NCI-H345 (cell line): ENCODE results near the gene MED9.
A peak's percentile ranks its signal among the peaks of the same experiment; 100 is the strongest.

ENCODE experiments used
- DNase-seq: peaks from one replicate; lab custom pipeline; 2025; lab: John Stamatoyannopoulos, UW

Gene MED9

DNA sequence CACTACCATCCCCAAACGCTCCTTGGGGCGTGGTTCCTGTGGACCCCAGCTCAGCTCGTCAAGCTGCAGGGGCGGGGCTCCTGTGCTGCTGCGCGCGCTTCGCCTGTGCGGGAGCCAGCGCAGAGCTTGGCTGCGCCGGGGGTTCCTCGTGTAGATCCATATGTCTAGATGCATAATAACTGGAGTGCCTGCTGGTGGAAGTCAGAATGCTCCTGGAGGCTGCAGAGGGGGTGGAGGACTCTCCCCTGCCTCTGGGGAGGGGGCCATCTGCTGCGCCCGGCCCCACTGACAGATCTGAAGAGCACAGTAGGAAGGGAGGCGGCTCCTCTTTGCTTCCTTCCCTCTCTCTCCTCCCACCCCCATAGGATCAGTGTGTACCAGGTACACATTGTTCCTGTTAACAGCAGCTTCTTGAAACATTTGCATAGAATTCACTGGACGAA, 14.8 kb downstream of the MED9 start:
- no peak for DNase-seq

DNA sequence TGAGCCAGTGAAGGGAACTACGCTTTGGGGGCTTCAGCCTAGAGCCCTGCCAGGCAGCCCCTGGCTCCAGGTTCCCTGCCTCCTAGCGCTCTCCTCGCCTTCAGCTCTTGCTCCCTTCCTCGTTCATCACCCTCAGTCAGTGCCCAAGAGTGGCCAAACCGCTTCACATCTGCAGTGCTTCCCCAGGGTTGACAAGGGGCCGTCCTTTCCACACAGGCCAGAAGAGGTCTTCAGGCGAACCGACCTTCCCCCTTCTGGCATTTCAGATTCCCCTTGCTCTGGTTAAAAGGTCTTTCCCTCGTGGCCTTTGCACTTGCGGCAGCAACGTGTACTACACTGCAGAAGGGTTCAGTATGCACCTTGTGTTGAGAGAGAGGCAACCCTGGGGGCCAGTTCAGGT, 15.3 kb downstream of the MED9 start:
- DNase-seq, result no peak

DNA sequence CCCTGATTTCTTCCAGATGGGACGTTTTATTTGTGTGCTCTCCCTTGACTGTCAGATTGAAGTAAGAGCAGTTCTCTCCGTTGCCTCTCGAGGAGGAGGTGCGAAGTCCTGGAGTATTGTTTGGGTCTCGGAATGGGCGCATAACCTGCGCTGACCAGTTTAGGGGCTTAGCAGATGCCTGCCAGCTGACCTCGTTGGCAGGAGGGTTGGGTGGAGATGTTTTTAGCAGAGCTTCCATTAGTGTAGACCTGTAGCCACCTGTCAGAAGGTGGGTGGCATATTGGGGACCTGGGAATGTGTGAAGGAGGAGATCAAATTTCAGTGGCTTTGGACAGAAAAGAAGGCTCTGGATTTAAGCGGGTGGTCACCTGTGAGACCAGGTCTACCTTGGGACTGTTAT, 15.8 kb downstream of the MED9 start:
- DNase-seq, result no peak

DNA sequence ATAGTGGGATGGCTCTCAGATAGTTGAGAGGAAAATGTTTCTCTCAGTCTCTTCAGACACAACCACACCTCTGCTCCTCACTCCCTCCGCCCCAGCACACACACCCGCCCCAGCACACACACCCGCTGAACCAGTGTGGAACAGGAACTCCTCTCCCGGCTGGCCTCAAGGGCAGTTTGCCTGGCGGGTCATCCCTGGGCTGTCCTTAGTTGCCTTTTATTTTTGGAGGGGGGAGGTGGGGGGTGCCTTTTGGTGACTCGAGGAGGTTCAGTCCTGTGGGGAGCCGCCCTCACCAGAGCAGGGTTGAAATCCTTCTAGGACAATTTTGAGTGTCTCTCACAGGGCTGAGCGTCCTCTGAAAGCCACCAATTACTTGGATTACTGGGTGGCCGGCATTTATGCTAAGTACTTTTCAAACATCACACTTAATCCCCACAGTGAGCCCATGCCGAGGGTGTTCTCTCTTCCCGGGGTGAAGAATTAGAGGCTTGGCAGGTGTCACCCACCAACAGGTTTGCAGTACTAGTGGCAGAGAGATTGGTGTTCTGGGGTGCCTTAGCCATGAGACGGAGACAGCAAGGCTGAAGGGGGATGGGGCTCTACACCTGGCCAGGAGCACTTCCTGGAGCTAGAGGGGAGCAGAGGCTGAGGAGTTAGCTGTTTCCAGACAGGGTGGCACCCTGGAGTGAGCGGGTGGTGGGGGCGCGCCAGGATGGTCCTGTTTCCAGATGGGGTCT, 16.6 kb downstream of the MED9 start:
- no peak for DNase-seq

DNA sequence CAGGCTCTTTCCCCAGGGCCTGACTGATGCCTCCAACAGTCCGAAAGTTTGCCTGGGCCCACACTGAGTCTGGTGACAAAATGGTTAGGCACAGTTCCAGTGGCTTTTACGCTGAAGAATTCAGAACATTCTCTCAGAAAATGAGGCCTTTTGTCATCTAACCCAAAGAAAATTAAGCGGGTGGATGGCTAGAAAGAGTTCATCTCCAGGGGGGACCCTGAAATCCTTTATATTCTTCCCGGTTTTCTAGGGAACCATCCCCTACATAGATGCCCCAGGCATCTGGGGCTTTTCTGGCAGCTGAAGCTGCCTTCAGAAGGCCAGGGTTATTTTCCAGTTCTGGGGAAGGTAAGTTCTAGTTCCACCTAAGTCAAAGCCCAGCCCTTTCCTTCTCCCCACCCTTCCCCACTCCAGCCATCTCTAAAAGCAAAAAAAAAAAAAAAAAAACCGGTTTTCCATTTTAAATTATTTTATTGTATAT, 17.2 kb downstream of the MED9 start:
- no peak for DNase-seq

DNA sequence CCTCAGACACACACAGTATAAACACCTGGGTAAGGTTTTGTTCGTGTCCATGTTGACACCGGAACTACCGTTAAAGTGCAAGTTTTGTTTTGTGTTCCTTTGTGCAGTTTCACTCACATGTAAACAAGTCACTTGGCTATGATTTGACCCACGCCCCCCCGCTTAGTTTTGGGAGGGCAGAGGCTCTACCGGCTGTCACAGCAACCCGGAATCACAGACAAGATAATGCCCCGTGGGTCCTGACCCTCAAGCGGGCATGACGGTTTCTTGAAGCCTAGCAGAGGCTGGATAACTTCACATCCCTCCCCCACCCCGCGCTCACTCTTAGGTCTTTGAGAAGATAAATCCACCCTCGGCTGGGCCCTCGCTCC, 17.7 kb downstream of the MED9 start:
- DNase-seq, result no peak

DNA sequence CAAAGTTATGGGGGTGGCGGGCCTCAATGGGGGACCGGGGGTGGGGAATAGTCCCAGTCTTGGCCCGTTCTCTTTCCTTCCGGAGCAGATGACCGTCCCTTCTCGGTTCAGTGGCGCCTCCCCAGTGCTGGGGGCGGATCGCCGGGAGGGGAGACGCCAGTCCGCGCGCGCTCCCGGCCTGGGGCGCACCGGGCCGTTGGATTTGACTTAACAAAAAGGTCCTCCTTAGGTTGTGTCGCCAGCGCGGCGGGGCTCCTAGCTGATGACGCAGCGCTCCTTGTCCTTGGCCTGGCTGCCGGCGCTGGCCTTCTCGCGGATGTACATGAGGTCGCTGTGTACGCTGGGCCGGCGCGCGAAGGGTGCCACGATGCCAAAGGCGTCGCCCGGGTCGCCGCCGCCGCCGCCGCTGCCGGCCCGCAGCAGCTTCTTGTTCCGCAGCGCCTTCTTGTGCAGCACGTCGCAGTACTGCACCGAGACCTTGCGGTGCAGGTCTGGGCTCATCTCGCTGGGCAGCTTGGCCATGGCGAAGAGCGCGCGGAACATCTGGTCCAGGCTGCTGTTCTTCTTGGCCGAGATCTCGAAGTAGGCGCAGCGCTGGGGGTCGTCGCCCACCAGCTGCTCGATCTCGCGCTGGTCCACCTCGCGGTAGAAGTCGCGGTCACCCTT, 18.2 kb downstream of the MED9 start:
- no peak for DNase-seq

DNA sequence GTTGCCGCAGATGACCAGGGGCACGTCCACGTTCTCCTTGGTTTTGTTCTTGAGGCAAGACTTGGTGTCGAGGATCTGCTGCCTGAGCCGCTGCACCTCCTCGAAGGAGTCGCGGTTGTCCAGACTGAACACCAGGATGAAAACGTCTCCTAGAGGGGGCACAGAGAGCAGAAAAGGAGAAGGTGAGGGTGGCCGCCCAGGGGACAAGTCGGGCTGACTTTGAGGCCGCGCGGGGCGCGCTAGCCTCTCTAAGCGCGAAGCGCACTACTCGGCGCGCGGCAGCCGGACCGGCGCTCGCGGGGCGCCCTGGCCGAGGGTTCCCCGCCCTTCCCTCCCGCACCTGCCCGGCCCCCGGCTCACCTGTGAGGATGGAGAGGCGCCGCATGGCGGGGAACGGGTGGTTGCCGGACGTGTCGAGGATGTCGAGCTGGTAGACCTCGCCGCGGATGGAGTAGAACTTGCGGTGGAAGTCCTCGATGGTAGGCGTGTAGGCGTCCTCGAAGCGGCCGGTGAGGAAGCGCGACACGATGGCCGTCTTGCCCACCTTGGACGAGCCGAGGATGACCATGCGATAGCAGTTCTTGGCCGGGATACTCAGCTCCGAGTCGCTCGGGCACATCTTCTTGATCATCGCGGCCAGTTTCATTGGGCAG, 18.9 kb downstream of the MED9 start:
- DNase-seq, result no peak

DNA sequence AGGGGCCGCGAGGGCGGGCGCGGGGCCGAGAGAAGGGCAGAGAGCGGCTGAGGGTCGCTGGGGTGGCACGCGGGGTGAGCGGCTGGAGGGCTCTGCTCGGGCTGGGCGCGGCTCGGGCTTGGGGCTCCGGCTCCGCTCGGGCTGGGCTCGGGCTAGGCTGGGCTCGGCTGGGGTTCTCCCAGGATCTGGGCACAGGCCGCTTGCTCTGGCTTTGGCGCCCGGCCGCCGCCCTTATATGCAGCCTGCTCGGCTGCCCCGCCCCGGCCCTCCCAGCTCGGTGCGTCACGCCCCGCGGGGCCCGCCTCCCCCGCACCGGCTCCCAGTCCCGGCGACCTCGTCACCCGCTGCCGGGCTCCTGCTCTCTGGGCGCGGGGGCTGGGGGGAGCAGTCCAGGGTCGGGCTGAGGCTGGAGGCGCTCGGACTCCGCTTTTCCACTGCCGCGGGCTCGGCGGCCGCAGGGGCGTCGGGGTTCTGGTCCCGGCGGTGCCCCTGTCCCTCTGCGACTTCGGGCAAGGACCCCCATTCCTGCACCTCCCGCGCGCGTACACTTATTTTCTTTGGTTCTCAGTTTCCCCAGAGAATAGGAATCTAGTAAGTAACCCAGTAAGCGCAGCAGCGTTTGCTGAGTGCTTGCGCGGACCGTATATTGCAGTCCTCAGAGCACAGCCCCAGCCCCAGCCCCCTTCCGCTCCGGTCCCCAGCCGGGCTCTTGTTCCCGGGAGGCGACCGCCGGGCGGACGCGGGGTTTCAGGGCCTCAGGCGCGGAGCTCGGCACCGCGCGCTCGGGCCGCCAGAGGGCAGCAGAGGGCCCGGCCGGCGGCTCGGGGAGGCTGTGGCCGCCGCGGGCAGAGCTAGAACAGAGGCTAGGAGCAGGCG, 19.6 kb downstream of the MED9 start, which contains the start of gene RASD1:
Gene RASD1, minus strand, starts transcription at position 207 of the 876 bp plus-strand sequence. CDS start 214 bp downstream, outside the sequence.
- peak; percentile 73 for DNase-seq

DNA sequence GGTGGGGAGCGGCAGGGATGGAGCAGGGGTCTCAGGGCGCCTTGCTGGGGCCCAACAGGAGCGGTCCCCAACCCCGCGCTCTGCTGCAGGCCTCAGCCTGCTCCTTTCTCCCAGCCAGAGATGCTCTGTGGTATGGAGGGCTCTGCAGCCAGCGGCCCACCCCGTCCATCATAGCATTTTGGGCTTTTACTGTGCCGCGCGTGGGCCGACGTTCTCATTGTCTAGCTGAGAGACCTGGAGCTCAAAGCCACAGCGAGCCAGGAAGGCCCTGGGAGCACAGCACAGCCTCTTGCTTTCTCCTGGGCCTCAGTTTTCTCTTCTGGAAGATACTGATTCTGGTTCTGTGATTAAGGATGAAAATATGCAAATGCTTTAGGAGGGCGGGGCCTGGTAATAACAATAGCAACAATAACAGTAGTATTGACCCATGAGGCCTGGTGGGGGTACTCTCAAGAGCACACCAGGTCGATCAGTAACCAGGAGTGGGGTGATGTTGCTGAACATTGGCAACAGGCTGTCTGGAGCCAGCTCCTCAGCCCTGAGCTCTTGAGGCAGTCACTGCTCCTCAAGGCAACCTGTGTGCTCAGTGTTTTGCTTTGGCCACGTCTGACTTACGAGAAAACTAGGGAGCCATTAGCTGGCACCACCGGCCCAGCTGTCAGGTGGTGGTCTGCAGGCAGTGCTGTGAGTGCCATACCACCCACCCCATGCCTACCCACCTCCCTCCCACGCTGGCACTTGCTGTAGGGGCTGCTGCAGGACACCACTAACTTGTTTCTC, 20.5 kb downstream of the MED9 start:
- DNase-seq, result no peak

DNA sequence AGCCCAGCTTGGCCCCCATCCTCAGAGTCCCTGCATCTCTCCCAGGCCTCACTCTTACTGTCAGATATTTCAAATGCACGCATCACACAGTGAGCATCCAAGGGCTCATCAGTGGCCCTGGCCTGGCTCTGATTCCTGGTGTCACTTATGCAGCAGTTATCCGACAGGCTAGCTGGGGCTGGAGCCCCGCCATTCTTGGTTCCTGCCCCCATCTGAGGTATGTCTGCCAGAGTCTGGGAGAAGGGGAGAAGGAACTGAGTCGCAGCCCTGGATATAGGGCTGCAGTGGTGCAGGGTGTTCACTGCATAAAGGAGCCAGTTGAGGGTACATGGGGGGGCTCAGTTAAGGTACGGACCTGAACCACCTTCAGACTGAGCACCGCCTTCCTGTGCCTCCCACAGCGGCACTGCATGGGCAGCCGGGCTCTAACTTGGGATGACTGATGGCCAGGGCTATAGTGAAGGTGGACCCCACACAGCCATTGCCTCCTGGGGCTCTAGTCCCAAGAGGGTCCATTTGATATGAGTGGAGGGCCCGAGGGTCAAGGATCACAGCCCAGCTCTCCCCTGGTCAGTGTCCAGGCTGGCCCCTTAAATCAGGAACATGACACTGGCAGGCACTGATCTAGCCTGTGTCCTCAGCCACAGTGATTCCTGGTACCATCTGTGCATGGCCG, 21.2 kb downstream of the MED9 start:
- no peak for DNase-seq

DNA sequence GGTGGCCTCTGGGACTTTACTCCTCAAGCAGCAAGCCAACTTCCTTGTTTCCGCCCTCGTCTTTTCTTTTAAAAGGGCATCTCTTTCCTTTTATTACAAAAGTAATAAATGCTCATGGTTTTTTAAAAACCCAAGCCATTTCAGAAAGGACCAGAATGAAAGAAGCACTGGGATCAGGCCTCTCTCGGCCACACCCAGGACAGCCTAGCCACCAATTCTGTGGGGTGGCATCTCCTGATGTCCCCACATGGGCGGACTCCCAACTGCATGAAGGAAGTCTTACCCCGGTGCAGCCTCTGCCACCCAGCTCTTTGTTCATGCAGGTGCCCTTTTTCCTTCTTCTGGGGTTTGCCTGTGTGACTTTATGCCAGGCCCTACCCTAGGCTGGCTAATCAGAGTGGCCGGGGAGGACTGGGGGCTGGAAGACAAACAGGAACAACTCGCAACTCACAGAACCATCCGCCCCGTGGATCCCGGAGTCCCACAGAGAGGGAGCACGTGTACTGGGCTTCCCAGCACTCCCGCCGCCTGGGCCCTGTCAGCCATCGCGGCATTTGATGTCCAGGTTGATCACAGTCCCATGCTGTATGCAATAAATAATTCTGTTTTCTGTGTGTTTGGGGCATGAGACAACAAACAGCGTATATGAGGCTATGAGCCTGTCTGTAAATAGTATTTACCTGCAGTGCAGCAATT, 22.0 kb downstream of the MED9 start:
- DNase-seq, result no peak

DNA sequence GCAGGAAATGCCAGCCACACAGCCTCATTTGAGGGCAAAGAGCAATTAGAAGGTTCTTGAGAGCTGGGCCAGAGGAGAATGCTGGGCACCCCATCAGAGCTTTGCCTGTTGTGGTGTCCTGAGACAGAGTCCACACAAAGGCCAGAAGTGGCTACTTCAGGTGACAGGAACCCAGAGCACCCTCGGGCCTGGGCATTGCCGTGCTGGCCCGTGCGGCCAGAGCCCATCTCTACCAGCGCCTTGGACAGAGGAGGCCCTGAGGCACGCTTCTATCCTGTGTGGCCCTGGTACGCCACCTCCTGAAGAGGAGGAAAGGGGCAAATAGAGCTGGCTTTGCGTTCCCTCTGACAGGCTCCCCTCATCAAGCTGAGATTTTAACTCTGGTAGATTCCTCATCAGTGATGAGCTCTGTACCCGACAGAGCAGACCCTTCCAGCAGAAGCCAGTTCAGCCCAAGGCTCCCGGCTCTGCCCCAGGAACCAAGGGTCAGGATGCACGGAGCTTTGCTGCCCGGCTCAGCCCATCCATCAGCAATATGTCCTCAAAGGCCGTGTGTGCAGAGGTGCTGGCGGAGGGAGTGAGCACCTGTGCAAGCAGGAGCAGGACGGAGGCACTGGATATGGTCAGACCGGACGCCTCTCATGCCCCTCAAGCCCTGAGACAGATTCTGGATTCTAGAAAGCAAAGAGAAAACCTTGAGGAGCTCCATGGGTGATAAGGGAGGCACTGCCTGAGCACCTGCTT, 22.8 kb downstream of the MED9 start:
- no peak for DNase-seq

DNA sequence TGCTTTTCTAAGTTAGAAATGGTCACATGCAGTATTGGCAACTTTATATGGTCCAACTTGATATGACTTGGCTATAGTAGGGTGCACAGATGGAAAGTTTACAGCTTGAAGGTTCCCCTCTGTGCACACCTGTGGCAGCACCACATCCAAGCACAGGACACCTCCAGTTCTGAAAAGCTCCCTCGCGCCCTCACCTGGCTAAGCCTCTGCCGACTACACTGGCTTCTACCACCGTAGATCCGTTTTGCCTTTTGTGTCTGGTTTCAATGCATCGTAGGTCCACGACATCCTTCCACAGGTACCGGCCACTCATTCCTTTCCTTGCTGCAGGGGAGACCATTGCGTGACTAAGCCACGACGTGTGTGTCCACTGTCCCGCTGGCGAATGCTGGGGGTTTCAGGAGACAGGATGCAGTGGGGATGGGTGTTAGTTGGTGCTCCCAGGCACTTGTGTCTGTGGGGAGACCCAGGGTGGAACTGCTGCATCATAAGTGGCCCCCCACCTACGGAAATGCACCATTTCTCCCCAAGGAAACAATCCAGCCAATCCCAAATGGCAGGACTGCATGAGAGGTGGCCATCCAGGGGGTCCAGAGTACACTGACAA, 24.3 kb downstream of the MED9 start:
- DNase-seq, result no peak

DNA sequence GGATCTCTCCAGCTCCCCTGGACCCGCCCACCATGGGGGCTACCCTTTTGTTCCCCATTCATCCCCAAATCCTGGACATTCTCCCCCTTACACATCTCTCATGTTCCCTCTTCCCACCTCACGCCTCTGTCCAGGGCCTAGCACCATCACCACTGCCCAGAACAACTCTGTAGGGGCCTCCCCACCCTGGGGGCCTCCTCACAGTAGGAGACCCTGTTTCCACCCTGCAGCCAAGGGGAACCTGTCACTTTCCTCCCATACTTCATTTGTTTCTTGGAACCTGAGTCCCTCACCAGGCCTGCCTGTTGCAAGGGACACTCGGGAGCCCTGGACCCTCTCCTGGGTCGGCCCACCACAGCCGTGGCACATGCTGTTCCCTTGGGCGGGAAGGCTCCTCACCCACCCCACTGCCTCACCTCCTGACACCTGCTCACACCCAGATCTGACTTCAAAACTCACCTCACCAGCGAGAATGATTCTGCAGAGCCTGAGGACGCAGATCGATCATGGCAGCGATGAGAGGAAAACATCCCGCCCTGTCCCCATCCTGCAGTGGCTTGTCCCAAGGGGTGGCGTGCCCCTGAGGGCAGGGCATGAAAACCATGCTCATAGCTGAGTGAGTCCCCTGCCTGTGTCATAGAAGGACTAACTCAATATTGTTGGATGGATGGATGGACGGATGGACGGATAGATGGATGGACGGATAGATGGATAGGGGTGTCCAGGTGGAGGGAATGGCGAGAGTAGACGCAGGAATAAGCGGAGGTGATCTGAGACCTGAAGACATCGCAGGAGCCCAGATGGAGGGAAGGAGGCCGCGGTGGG, 26.2 kb downstream of the MED9 start:
- DNase-seq, result no peak

DNA sequence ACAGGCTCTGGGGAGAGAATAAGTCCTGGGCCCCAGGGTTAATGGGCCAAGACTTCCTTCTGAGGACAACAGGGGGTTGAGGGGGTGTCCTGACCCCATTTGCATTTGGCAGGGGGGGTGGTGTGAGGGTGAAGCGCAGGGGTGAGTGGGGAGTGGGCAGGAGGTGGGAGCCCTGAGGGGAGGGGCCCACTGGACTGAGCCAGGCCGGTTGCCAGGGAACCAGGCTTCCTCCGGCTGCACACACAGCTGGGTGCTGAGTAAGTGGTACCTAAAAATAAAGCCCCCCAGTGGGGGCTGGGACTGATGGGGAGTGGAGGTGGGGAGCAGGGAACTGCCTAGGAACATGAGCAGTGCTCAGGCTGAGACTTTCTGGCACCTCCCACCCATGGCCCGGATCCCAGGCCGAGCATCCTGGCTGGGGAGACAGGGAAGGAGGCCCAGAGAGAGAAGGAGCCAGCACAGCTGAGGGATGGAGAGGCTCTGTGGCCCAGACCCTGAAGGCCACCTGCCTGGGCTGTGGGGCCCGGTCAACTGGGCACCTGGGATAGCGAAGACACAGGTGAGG, 26.8 kb downstream of the MED9 start:
- DNase-seq, result peak; percentile 20

DNA sequence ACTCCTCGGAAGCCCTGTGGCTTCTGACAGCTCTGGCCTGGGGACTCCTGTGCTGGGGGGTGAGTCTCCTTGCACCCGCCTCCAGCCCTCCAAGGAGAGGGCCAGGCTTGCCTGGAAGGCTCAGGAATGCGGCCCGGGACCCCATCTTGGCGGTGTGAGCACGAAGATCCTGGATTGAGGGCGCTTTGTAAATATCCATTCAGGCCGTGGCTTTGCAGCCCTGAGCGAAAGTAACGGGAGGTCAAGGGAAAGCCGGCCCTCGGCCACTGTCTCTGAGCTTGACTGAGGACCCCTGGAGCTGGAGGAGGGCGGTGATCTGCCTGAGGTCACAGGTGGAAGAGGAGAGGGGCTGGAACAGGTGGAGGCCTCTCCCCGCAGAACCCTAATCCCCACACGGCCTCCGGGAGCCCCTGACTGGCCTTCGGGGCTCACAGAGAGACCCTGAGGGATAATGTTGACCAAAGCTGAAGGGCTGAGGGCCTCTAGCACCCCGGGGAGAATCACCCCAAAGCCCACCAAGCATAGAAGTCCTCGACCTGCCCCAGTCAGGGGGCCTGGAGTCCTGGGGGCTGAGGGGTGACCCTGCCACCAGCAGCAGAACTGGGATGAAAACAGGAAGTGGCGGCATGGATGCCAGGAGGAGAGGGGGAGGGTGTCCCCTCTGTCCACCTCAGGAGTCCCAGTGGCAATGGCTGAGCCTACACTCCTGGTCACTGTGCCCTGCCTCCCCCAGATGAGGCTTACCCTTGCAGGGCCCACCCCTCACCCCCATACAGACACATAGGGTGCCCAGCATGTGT, 27.7 kb downstream of the MED9 start:
- DNase-seq, result no peak
